Endodermal cell (in vitro differentiated cells): ENCODE results near the gene RGS17. TPM values are rescaled to one million over a fixed set of nuclear protein-coding genes. Genes with fewer than 3 reads are reported as not detected.

Experiments
- DNase-seq: peaks from one replicate; pipeline ENCODE4 v3.0.0-alpha.2; 2017
- H3K27ac ChIP-seq: 2 replicates; pipeline ENCODE4 v1.5.1; 2013; ENCODE audit warnings: mild to moderate bottlenecking, low read depth, low read length, moderate library complexity
- H3K27me3 ChIP-seq: 2 replicates; pipeline ENCODE4 v1.6.1; 2013; ENCODE audit warnings: mild to moderate bottlenecking, low read length, moderate library complexity; ENCODE audit not compliant: insufficient read depth, control insufficient read depth, poor library complexity, severe bottlenecking
- H3K36me3 ChIP-seq: 2 replicates; pipeline ENCODE4 v1.7.0; 2013; ENCODE audit warnings: mild to moderate bottlenecking, low read length, moderate library complexity; ENCODE audit not compliant: control insufficient read depth, insufficient read depth
- H3K4me1 ChIP-seq: one replicate; pipeline ENCODE4 v1.7.0; 2013; ENCODE audit warnings: low read length; ENCODE audit not compliant: control insufficient read depth, insufficient read depth
- H3K4me3 ChIP-seq: 2 replicates; pipeline ENCODE4 v1.5.1; 2013; ENCODE audit warnings: mild to moderate bottlenecking, low read length, moderate library complexity
- H3K9ac ChIP-seq: 2 replicates; pipeline ENCODE4 v1.6.1; 2013; ENCODE audit warnings: mild to moderate bottlenecking, low read length, moderate library complexity; ENCODE audit not compliant: poor library complexity, severe bottlenecking; ENCODE audit errors: extremely low read depth
- H3K9me3 ChIP-seq: 2 replicates; pipeline ENCODE4 v1.6.1; 2013; ENCODE audit warnings: mild to moderate bottlenecking, low read length, moderate library complexity; ENCODE audit not compliant: control insufficient read depth
- H3K27ac Mint-ChIP-seq: 2 replicates; pipeline ENCODE4 v1.8.0; 2020; ENCODE audit warnings: mixed read lengths
- H3K27me3 Mint-ChIP-seq: 2 replicates; pipeline ENCODE4 v1.8.0; 2021; ENCODE audit warnings: mild to moderate bottlenecking, mixed read lengths; ENCODE audit not compliant: insufficient read depth
- H3K36me3 Mint-ChIP-seq: 2 replicates; pipeline ENCODE4 v1.8.0; 2020; ENCODE audit warnings: low read depth, mixed read lengths
- H3K4me1 Mint-ChIP-seq: 2 replicates; pipeline ENCODE4 v1.8.0; 2020; ENCODE audit warnings: mixed read lengths
- H3K4me3 Mint-ChIP-seq: 2 replicates; pipeline ENCODE4 v1.8.0; 2020; ENCODE audit warnings: mild to moderate bottlenecking, moderate library complexity, mixed read lengths
- H3K9me3 Mint-ChIP-seq: 2 replicates; pipeline ENCODE4 v1.8.0; 2020; ENCODE audit warnings: mild to moderate bottlenecking, mixed read lengths
- WGBS, 2 experiments: methylation state at CpG; one replicate each; pipeline versions ENCODE4 v1.1.5 to v1.1.7; 2013; ENCODE audit warnings: missing lambda C conversion rate in 2 of 2, mixed read lengths in 1 of 2; ENCODE audit not compliant: insufficient coverage in 1 of 2, insufficient read length in 1 of 2; 5-methylcytosine and 5-hydroxymethylcytosine counted together
- total RNA-seq, 2 donors: library from RNA; stranded (reverse); fragmentation: NEBNext Ultra II Directional in 1 of 2; extraction: Animal tissue kit (Norgen Biotek cat#: 25700) in 1 of 2; gene quantifications; 2 replicates in 1 of 2; 3 replicates in 1 of 2; pipeline ENCODE4 v1.2.1, GENCODE V29; 2021
- TF ChIP-seq, protein P1 (sequence below): fragments of 200-600 bp; sonication (generic); conservative IDR thresholded peaks from 2 replicates; pipeline ENCODE4 v1.5.0; 2021; ENCODE audit warnings: antibody characterized with exemption, mild to moderate bottlenecking

Gene RGS17
- total RNA-seq, 2 donors from 2014 or later = 1.7 to 3.2 TPM

DNA sequence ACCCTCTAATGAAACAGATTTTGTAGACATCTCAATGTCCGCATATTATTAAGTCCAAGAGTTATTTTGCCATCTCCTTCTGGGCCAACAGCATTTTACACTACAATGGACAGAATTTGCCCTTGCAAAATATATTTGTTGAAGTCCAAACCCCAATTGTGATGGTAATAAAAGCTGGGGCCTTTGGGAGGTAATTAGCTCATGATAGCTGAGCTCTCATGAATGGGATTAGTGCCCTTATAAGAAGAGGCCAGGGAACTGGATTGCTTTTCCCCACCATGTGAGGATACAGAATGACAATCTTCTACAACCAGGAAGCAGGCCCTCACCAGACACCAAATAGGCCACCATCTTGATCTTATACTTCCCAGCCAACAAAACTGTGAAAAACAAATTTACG is 83.7 kb downstream of the RGS17 start:
- Histone ChIP-seq H3K9me3 (peaks cover 5% of the 10 kb centered on the region), H3K9ac (no peak overlapping the region), H3K27me3 (no peaks in the 10 kb centered on the region), H3K36me3 (no peaks in the 10 kb centered on the region), H3K4me1 (no peaks in the 10 kb centered on the region), H3K27ac (no peak overlapping the region), H3K4me3 (no peak overlapping the region)
- no peak overlapping the region for H3K4me3 Mint-ChIP-seq
- no peak for DNase-seq
- no peak overlapping the region for H3K27ac Mint-ChIP-seq
- H3K36me3 Mint-ChIP-seq = no peaks in the 10 kb centered on the region
- TF ChIP-seq, protein P1, sequence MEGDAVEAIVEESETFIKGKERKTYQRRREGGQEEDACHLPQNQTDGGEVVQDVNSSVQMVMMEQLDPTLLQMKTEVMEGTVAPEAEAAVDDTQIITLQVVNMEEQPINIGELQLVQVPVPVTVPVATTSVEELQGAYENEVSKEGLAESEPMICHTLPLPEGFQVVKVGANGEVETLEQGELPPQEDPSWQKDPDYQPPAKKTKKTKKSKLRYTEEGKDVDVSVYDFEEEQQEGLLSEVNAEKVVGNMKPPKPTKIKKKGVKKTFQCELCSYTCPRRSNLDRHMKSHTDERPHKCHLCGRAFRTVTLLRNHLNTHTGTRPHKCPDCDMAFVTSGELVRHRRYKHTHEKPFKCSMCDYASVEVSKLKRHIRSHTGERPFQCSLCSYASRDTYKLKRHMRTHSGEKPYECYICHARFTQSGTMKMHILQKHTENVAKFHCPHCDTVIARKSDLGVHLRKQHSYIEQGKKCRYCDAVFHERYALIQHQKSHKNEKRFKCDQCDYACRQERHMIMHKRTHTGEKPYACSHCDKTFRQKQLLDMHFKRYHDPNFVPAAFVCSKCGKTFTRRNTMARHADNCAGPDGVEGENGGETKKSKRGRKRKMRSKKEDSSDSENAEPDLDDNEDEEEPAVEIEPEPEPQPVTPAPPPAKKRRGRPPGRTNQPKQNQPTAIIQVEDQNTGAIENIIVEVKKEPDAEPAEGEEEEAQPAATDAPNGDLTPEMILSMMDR = no peak
- H3K4me1 Mint-ChIP-seq = no peaks in the 10 kb centered on the region
- no peaks in the 10 kb centered on the region for H3K27me3 Mint-ChIP-seq
- WGBS, 2 experiments = 90 to 97% methylated on average over 2 of the region's 2 CpGs
- H3K9me3 Mint-ChIP-seq = peaks cover 4% of the 10 kb centered on the region

DNA sequence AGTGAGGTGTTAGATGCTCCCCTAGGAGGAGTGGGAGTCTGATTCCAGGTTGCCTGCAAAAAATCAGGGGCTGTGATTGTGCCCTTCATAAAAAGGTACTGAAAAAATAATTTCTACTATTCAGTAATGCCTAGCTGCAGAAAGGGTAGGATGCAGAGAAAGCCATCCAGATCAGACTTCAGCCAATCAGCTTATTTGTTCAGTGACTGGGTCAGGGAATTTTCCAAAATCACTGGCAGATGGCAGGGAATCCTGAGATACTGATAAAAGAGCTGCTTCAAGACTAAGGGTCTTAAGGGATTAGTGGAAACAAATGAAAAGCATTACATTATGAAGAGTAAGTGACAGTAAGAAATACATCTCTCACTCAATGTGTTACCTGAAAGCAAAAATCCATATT is 85.8 kb downstream of the RGS17 start:
- Mint-ChIP-seq H3K9me3 (no peaks in the 10 kb centered on the region), H3K4me3 (no peak overlapping the region), H3K27ac (no peak overlapping the region), H3K27me3 (no peaks in the 10 kb centered on the region), H3K4me1 (no peaks in the 10 kb centered on the region), H3K36me3 (no peaks in the 10 kb centered on the region)
- H3K4me1 ChIP-seq = no peaks in the 10 kb centered on the region
- TF ChIP-seq, protein P1 = no peak
- H3K36me3 ChIP-seq = no peaks in the 10 kb centered on the region
- H3K27me3 ChIP-seq = no peaks in the 10 kb centered on the region
- H3K9ac ChIP-seq = no peak overlapping the region
- H3K4me3 ChIP-seq = no peak overlapping the region
- no peak overlapping the region for H3K27ac ChIP-seq
- no peaks in the 10 kb centered on the region for H3K9me3 ChIP-seq
- DNase-seq = no peak

DNA sequence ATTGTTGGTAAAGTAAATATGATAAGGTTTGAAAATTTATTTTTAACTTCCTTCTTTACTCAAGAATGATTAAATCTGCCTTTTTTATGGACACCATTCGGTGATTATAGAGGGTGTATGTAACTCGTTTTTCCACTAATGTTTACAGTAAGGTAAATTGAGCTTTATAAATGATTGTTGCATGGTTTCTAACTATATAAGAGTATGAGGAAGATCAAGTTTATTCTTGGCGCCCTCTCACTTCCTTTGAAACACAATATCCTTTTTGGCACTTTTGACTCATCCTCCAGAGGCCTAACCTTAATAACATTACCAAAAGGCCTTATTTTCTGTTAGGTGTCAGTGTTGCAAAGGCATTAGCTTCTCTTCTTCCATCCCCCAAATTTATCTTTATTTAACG is 86.8 kb downstream of the RGS17 start:
- Mint-ChIP-seq H3K27me3 (no peaks in the 10 kb centered on the region), H3K27ac (no peak overlapping the region), H3K9me3 (no peaks in the 10 kb centered on the region), H3K4me3 (no peak overlapping the region), H3K36me3 (no peaks in the 10 kb centered on the region), H3K4me1 (no peaks in the 10 kb centered on the region)
- no peak for DNase-seq
- no peak overlapping the region for H3K27ac ChIP-seq
- TF ChIP-seq, protein P1 = no peak
- H3K27me3 ChIP-seq = no peaks in the 10 kb centered on the region
- no peak overlapping the region for H3K4me3 ChIP-seq
- H3K36me3 ChIP-seq = no peaks in the 10 kb centered on the region
- 90% methylated on average over 3 of the region's 4 CpGs; no CpG with 5 or more reads in 1 of the 2 experiments for WGBS, 2 experiments
- H3K9ac ChIP-seq = no peak overlapping the region
- H3K9me3 ChIP-seq = no peaks in the 10 kb centered on the region
- no peaks in the 10 kb centered on the region for H3K4me1 ChIP-seq
